M059J (cell line): ENCODE data around the gene APOL6. TPM values are rescaled to one million over a fixed set of nuclear protein-coding genes. Genes with fewer than 3 reads are reported as not detected.

Source experiments
- DNase-seq: peaks from one replicate; pipeline ENCODE4 v3.0.0-alpha.2; 2012; ENCODE audit warnings: low read depth
- total RNA-seq: library from RNA; depleted of rRNA; stranded (reverse); fragments of >200 nt; shearing (Covaris generic); gene quantifications from 2 replicates; pipeline ENCODE4 v1.2.3, GENCODE V29; 2014; rRNA removed

Gene APOL6, protein sequence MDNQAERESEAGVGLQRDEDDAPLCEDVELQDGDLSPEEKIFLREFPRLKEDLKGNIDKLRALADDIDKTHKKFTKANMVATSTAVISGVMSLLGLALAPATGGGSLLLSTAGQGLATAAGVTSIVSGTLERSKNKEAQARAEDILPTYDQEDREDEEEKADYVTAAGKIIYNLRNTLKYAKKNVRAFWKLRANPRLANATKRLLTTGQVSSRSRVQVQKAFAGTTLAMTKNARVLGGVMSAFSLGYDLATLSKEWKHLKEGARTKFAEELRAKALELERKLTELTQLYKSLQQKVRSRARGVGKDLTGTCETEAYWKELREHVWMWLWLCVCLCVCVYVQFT
- total RNA-seq = 22.2 and 25.8 TPM in 2 replicates

DNA sequence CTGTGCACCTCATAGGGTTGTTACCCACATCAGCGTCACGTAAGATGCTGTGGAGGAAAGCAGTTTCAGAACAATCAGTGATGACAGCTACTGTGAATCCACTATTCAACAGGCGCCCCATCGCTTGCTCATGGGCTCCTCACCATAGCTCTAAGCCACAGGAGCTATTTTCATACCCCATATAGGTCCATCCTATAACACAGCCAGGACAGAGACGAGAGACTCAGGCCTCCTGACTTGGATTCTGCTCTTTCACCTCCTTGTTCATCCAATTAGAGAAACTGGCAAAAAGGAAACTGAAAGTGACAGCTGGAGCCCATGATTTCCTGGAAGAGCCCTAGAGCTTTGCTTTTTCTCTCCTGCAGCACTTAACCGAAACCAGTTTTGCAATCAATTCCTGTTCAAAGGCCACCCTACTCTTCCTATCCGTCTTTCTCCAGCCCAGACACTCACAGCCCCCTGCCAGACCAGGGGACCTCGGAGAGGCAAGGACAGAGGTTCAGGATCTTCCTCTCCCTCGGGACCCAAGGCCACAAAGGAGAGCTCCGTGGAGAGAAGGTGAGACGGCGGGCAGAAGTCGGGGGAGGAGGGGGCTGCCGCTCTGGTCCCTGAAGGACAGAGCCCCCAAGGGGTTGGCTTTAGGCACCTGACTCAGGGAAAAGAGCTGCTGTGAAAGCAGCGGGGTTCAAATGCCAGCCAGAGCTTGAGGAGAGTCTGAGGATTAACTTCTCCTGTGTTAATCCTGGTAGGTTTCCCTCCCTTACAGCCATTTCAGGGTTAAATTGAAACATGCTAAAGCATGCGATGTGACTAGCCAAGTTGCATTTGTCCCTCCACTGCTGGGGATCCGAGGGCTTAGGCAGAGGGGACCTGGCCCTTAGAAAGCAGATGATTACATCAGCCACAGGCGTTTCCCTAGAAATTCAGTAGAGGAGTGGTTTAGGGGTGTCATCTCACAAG, at the start of gene APOL6:
APOL6 (plus strand) TSS at position 381 of the 960 bp plus-strand sequence. CDS start 7,980 bp downstream, outside the sequence.
- DNase-seq = peak; percentile 82

DNA sequence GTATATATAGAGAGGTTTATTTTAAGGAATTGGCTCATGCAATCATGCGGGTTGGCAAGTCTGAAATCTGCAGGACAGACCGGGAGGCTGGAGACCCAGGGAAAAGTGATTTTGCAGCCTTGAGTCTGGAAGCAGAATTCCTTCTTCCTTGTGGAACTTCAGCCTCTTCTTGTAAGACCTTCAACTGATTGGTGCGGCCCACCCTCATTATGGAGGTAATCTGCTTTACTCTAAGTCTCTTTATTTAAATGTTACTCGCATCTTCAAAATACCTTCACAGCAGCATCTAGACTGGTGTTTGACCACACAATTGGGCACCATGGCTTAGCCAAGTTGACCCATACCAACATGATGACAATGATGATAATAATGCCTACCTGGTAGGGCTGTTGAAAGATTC, 48.9 kb upstream of the APOL6 start:
- no peak for DNase-seq

DNA sequence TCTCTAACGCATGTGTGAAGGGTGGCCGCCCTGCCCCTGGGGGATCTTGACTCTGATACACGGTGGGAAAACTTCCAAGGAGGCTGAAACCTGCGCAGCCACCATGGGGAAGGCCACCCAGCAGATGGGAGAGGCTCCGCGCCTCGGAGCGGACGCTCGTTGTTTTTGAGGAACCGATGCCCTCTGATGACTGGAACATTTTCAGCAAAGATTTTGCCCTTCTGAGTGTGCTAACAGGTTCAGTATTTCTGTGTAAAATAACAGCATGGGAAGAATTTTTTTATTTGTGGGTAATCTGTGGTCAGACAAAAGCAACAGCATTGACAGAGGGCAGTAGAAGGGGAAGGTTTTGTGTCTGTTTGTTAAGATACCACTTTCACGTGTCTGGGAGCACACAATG, 47.8 kb upstream of the APOL6 start:
- no peak for DNase-seq

DNA sequence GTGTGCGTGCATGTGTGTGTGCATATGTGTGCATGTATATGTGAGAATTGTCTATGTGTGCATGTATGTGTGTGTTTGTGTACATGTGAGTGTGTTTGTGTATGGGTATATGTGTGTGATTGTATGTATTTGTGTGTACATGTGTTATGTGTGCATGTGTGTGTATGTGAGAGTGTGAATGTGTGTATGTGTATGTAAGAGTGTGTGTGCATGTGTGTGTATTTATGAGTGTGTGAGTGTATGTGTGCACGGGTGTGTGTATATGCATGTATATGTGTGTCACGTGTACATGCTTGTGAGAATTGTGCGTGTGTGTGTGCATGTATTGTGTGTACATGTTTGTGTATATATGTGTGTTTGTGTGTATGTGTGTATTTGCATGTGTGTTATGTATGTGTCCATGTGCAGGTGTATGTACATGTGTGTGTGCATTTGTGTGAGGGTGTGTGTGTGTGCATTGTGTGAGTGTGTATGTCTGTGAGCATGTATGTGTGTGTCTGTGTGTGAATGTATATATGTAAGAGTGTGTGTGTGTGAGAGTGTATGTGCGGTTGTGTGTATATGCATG, 47.1 kb upstream of the APOL6 start:
- no peak for DNase-seq

DNA sequence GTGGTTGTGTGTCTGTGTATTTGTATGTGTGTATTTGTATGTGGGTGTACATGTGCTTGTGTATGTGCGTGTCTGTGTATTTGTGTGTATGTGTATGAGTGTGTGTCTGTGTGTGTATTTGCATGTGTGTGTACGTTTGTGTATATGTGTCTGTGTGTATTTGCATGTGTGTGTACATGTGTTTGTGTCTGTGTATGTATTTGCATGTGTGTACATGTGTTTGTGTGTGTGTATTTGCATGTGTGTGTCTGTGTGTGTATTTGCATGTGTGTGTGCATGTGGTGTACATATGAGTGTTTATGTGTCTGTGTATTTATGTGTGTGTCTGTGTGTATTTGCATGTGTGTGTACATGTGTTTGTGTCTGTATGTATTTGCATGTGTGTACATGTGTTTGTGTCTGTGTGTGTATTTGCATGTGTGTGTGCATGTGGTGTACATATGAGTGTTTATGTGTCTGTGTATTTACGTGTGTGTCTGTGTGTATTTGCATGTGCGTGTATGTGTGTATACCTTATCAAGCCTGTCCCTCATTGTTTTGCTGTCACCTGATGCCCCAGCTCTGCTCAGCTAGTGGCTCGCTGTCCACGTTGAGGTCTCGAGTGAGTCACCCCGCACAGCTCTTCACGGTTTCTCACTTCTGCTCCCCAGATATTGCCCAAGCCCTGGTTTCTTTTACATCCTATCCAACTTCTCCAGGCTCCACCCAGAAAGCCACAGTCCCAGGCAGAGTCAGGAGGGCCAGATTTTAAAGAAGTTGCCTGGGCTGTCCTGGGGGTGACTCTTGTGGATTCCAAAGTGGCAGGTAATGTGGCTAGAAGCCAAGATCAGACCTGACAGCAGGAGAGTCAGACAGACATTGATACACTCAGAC, 46.3 kb upstream of the APOL6 start:
- DNase-seq = peak; percentile 90

DNA sequence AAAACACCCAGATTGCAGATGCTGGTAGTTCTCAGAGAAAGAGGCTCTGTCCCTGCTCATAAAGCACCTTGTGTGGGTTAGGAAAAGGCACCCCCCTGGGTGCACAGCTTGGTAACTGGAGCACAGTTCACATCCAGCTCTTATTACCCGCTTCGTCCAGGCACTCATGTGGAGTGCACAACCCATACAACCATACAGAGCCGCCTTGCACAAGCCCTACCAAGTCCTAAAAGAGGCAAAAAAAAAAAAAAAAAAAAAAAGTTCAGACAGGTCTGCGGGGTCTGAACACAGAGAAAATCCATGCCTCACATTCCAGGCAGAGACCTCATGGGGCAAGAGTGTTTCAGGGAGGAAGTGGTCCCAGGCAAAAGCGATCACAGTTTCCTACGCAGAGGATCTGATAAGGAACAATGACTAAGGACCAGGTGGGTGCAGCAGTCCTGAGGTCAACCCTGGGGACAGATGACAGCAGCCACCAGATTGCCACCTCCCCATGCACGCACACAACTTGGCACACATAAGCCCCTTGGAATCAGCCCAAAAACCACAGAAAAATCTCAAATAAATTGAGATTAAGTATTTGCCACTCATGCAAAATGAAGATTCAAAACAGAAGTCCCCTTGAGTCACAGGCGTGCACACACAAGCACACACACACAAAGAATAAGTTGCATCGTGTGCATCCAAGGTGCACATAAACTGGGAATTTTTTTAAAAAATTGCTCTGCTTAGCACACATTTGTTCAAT, 43.5 kb upstream of the APOL6 start:
- peak; percentile 71 for DNase-seq

DNA sequence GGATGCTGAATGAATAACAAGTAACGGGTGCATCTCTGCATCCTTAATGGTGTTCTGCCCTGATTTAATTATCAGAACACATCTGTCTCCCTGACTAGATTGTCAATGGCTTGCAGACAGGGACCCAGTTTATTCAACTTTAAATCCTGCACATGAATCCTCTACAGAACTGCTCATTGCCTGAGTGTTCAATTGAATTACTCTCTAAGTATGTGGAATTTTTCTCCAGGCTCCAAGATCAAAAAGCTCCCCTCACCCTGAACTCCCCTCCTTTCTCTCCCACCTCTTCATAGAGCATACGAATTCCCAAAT, 42.9 kb upstream of the APOL6 start:
- DNase-seq = no peak

DNA sequence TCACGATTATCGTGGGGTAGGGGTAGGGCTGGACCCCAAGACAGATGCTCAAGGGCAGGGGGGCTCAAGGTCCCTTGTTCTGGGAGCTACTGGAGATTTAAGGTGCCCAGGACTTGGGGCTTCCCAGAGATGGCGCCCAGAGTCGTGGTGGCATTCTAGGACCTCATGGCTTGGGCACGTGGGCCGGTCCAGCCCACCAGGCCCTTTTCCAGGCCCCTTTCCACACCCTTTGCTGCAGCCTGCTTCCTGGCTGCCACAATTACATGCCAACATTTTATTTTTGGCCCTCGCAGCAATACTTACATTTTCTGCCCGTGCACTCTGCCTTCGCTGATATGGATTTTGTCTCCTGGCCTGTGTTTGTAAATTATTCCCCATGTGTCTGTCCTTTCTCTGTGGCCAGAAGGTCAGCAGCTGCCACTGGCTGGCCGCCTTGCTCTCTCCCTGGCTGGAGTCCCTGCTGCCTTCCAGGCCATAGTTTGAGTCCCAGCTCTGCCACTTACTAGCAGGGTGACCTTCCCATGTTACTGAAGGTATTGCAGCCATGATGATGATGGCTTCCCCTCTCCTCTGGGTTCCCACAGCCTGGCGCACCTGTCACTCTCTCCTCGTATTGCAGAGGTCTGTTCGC, 42.3 kb upstream of the APOL6 start:
- no peak for DNase-seq

DNA sequence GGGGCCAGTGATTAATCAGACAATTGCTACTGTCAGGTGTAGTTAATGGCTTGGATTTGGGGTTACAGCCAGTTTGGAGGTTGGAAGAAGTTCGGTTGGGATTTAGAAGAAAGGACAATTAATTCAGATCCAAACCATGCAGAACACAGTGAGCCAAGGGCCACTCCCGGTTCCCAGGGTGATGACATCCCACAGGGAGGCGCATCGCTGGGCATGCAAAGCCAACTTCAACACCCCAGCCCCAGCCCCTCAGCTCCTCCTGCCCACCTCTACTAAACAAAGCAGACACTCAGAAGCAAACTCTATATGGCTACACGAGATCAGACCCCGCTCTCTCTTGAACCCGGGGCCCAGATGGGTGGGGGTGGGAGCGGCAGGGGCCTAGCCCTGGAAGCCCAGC, 41.3 kb upstream of the APOL6 start:
- no peak for DNase-seq

DNA sequence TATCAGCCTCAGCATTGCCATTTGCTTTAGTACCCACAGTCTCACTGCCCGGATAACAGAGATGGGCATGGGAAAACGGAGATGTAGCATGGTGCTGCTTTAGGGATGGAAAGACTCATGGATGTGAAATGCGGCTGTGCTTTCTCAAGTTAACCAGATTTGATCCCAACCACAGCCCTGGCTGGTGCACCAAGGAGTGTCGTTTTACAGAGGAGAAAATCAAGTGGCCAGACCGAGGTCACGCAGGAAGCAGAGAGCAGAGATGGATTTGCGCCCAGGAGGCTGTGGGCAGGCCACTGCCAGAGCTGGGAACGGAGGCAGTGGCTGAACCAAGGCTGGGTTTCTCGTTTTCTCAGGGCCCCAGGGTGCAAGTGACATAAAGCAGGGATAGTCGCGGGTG, 40.2 kb upstream of the APOL6 start:
- DNase-seq = peak; percentile 70

DNA sequence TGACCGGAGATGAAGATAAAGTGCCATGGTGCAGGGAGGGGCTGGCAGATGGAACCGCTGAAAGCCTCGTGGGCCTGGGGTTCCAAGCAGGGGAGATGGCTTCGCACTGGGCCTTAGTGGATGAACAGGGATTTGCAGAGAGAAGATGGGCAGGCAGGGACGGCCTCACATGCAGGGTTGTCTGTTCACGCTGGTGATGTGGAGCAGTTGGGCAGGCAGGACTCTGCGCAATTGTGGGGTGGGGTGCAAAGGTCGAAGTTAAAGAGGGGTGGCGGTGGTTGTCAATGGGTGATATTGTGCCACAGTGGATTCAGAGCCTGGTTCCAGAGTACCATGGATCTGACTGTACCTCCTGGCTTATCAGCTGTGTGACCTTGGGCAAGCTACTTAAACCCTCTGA, 39.0 kb upstream of the APOL6 start:
- DNase-seq = no peak

DNA sequence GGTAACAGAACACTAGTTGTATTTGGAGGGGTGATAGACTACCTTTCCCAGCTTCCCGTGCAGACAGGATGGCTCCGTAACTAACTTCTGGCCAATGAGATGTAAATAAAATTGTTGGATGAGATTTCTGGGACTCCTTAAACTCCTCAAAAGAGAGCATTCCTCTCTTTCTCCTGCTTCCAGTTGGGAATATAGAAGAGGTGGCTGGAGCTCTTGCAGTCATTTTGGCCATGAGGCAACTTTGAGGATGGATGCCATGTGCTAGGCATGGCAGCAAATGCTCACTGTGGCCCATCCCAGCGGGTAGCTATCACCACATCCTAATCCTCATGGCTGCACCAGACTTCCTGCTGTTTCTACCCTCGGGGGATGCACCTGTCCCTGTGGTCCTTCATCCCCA, 38.5 kb upstream of the APOL6 start:
- DNase-seq = no peak

DNA sequence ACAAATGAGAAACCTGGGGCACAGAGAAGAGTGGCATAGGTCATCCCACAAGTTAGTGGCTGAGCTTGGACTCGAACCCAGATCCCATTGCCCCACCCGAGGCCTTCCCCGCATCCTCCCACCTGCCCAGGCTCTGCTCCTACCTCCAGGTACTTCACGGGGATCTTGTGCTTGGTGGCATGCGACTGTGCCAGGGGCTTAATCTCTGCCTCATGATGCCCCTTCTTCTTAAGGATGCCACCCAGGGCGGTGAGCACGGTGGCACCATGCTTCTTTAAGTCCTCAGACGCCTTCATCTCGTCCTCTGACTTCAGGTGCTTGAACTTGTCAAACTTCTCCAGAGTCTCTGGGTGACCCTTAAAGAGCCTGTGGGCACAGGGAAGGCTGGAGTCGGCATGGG, 37.5 kb upstream of the APOL6 start:
- no peak for DNase-seq

DNA sequence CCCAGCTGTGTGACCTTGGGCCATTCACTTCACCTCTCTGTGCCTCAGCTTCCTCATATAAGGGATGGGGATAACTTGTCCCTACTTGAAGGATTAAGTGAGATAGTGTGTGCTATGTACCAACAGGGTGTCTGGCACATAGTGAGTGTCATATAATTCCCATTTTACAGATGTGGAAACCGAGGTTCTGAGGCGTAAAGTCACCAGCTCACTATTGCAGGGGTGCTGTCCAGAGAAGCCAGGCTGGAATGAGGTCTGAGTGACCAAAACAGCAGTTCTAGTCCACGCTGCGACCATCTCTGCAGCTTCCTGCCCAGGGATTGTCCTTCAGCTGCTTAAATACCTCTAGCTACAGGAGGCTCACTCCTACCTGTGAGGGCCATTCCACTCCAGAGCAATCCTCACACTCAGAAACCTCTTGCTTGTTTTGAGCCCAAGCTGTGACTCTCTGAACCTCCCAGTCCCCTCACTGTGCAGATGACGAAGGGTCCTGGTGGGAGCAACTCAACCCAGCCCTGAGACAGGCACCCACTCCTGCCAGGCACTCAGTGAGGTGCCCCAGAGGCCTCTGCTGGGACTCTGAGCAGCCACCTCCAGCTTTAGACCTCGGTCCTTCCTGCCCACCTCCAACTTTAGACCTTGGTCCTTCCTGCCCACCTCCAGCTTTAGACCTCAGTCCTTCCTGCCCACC, 36.9 kb upstream of the APOL6 start:
- no peak for DNase-seq

DNA sequence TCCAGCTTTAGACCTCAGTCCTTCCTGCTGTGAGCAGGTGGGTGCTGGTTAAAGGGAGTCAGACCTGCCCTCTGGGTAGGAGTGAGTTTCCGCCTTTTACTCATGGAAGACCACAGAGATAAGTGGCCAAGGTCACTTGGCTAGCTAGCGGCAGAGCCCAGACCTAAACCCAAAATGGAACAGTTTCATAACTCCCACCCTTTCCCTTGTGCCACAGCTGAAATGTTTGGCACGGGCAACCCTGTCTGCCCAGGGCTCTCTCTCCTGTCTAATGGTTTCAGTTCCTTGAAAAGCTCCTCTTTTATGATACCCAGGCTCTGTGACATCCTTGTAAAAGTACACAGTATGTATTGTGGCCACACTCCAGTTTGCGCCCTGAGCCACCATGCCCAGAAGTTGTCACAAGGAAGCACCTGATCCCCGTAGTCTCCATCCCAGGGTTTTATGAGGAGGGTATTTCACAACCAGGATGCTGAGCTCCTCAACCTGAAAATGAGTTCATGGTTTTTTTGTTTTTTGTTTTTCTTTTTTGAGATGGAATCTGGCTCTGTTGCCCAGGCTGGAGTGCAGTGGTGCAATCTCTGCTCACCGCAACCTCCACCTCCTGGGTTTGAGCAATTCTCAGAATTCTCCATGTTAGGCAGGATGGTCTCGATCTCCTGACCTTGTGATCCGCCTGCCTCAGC, 36.2 kb upstream of the APOL6 start:
- no peak for DNase-seq

DNA sequence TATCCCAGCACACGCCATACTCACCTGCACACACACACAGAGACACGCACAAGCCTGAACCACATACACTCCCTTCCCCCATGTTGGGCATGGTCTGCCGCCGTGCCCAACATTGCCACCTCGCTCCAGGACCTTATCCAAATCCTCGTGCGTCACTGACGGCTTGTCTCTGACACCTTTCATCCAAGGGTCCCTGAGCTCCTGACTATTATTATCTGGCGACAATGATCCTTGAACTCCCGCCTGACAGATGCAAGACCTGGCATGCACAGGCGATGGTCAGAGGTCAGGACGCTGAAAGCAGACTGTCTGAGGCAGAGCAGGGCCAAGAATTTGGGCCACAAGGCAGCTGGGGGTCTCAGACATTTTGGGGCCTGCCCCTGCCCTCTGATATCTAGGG, 35.3 kb upstream of the APOL6 start:
- no peak for DNase-seq

DNA sequence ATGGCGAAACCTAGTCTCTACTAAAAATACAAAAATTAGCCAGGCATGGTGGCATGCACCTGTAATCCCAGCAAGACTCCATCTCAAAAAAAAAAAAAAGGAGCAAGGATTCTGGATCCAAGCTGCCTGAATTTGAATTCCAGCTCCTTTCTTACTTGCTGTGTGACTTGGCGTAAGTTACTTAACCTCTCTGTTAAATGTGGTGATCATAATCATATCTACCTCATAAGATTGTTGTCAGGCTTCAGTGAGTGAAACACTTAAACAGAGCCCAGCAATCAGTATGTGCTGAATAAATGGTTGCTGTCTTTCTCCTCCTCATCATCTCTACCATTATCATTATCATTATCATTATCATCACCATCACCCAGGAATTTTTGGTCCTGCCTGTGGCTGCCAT, 33.8 kb upstream of the APOL6 start:
- no peak for DNase-seq

DNA sequence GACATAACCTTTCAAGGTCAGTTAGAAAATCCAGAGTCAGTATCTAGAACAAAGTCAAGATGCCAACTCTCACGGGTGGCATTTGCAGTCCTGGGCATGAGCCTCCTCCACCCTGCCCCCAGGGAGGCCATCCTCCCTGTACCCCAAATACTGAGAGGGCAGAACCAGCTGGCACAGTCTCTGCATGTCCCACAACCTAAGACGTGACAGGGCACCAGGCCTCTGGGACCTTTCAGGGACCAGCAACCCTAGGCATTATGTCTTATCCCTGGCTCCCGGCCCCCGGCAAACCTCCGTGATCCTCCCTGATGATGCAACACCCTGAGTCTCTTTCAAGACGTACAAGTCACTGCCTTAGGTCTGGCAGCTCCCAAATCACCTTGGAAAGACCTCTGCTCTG, 33.1 kb upstream of the APOL6 start:
- no peak for DNase-seq

DNA sequence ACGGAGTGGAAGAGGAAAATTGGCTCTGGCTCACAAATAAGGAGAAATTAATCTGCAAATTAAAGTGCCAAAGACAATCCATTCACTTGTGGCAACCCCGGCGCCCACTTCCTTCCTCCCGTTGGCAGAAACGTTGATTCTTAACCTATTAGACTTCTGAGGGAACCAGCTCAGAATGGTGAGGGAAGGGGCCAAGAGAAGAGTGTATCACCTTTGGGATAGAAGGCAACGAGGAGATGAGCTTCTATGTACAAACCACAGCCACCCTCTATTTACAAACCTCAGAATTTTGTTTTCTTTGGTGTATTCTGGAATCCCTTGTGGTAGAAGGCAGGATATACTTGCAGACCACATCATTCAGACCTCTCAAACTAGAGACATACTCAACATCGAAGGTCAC, 32.2 kb upstream of the APOL6 start:
- DNase-seq = no peak
